ENCODE measurements around the gene SLC20A1. TPM values are rescaled to one million over a fixed set of nuclear protein-coding genes. Genes with fewer than 3 reads are reported as not detected.

SLC20A1 gene
- total RNA-seq, 1 donor from 2014 or later = 31.5 TPM

Other genes starting within 250 kb of the SLC20A1 start
- gene RGPD8, start 212.3 kb upstream of the SLC20A1 start, total RNA-seq = 20.9 TPM
- gene TTL, start 163.8 kb upstream of the SLC20A1 start, total RNA-seq = 49.4 TPM
- gene POLR1B, start 103.5 kb upstream of the SLC20A1 start, total RNA-seq = 28.5 TPM
- gene CHCHD5, start 61.3 kb upstream of the SLC20A1 start, total RNA-seq = 5.4 TPM
- gene NT5DC4, start 75.1 kb downstream of the SLC20A1 start, total RNA-seq = not detected
- 3.2 TPM for gene CKAP2L, start 118.7 kb downstream of the SLC20A1 start, total RNA-seq
- gene IL1A, start 138.6 kb downstream of the SLC20A1 start, total RNA-seq = not detected
- 0.49 TPM for gene IL1B, start 190.8 kb downstream of the SLC20A1 start, total RNA-seq

Data from temporal lobe (tissue), 1 donor.